GM21825 (cell line): ENCODE measurements around the gene ADAMTS17.

ENCODE experiments used
- ATAC-seq: cut with Tn5 transposase; IDR thresholded peaks from one replicate; pipeline ENCODE4 v1.9.1; 2021; ENCODE audit warnings: mild to moderate bottlenecking, moderate library complexity; ENCODE audit not compliant: unreplicated experiment

The ADAMTS17 gene

GRCh38 chr15:100202309-100202960 is 139.3 kb downstream of the ADAMTS17 start:
- no peak for ATAC-seq

DNA sequence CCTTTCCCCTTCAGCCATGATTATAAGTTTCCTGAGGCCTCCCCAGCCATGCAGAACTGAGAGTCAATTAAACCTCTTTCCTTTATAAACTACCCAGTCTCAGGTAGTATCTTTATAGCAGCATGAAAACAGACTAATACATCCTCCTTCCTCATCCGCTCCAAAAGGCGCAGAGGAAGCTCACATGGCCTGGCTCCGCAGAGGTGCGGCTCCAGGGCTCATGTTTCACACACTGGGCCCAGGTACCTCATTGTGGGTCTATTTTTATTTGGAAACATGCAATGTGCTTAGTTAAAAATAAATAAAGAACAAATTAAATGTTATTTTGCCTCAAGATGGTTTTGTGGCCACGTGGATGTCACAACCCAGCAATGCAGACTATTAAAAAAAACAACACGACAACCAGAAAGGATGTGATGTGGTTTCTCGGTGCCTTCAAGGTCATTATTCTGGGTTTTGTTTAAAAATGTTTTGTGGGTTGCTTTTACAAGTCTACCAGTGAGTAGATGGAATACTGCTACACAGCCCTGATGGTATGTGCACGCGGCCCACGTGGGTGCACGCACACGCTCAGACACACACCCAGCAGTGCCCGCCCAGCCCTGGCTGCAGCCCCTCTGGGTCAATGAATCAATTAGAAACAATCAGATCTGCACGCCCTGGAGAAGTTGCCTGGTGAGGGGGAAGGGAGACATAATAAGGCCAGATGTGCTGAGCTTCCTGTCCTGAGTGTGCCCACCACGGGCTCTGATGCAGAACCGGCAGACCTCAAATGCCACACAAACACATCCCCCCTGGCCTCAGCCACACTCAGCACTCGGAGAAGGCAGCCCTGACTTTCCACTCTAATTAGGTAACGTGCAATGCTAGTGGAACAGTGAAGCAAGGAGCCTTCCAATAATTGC is 140.1 kb downstream of the ADAMTS17 start:
- no peak for ATAC-seq

GRCh38 chr15:100200287-100200880 is 141.4 kb downstream of the ADAMTS17 start:
- no peak for ATAC-seq

GRCh38 chr15:100199711-100200286 is 142.0 kb downstream of the ADAMTS17 start:
- ATAC-seq: no peak

DNA sequence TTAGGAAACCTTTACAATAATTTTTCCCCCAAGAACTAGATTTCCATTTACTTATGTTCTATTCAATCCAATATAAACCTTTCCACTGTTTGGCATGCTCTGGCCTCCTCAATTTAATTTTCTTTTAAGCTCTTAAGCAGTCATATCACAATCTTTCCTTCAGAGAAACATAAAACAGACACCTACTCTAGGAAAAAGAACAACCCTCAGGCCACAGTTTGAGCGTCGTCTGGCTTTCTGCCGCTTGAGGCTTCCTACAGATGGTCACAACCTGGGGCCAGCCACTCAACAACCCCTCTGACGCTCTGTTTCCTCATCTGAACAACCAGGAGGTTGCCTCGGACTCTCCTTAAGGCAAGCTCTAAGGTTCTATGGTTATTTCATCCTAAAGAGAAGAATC is 143.3 kb downstream of the ADAMTS17 start:
- ATAC-seq: no peak

DNA sequence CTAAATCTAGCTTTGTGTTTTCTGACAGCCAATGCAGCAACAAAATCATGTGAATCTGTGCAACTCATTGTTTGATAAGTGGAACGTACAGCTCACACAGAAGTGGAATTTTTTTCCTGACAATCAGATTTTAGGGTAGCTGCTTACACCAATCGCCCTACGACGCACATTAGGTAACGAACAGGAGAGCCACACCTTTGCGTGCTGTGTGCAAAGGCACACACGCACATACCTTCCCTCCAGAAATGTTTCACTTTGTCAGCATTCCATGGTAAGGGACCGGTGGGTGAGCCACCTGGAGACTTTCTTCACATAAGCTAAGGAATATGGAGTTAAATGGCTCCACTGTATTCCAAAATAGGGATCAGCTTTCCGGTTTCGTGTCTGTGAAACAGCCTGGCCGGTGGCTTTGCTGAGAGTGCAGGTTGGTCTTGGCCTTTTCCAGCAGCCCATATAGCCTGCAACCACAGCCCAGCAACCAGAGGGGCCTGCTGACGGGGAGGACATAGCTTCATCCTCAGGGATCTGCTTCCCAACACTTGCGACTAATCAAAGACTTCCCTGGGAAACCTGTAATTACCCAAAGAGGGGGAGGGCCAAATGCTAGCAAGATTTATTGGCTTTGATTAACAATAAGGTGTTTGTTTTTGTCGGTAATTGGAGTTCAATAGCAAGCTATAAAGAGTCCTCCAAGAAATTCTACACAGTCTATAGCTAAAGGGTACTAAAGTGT is 145.3 kb downstream of the ADAMTS17 start:
- no peak for ATAC-seq

- no peak for ATAC-seq
Observed at GRCh38 chr15:100194996-100195395, 146.8 kb downstream of the ADAMTS17 start.

GRCh38 chr15:100193277-100193860 is 148.4 kb downstream of the ADAMTS17 start:
- ATAC-seq: no peak

DNA sequence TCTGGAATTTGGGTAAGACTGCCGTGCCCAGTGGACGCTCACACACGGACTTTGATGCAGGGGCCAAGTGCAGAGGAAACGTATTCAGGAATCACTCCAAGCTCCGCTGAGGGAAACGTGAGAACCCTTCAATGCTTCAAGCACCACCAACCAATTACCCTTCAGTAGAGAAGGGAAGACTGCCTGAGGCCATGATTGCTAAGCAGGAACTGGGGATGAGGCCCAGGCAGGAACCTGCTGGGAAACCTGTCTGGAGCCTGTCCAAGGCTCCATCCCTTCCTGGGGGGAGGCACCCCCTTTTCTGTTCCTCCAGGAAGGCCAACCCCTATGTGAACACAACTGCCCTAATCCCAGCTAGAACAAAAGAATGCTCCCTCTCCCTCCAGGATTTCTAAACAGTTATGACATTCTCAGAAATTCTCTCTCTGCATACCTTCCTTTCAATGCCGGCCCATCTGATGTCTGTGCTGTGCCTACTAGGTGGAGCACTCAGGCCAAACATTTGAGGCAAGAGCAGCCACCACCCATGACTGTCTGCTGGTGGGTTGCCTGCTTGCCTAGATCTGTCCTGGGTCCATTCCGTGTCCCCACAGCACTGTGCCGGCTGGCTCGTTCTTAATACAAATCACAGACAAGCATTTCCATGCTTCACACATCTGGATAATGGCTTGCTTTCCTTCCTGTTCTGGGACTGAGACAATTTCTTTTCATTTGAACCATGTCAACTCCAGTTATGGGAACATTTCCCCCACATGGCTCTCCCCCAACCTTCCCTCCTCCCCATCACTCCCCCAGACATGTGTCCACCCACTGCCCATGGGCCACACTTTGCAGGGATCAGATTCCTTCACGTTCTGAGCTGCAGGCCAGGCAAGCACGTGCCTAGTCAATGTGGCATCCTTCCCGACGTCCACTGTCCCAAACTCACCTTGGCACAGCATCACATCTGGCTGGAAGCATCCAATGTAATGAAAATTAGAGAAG is 149.4 kb downstream of the ADAMTS17 start:
- ATAC-seq: no peak

DNA sequence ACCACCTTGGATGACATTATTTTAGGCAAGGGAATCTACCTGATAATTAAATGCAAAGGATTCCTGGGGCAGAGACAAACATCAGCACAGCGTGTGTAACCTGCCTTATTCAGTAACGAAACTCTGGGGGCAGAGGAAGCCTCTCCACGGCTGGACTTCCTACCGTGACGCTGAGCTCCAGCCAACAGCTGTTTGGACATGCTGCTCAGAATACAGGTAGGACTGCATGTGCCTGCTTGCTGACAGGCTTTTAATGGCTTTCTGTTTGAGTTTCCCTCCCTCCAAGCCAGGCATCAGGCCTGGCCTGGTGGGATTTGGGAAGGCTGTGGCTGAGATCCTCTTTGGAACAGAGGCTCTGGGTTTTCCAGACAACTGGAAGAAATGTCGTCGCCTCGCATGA is 150.6 kb downstream of the ADAMTS17 start:
- no peak for ATAC-seq

DNA sequence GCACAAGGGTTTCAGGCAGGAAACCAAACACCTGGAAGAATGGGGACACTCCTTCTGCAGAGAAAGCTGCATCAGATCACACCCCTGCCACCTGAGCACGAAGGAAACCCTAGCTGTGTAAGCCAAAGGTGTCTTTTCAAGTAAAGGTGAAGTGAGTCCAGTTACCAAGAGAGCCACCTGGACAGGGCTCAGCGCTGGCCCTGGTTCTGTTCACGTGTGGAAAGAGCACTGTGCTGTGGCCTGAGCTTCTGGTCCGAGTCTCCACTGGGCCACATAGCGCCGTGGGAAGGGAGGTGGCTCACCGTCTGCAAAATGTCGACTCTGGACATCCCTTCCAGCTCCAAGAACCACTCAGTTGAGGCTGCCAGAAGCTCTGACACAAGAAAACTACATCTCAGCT is 151.1 kb downstream of the ADAMTS17 start:
- ATAC-seq: no peak

GRCh38 chr15:100189849-100190248 is 151.9 kb downstream of the ADAMTS17 start:
- no peak for ATAC-seq

- no peak for ATAC-seq
Observed at GRCh38 chr15:100189319-100189718, 152.5 kb downstream of the ADAMTS17 start.

DNA sequence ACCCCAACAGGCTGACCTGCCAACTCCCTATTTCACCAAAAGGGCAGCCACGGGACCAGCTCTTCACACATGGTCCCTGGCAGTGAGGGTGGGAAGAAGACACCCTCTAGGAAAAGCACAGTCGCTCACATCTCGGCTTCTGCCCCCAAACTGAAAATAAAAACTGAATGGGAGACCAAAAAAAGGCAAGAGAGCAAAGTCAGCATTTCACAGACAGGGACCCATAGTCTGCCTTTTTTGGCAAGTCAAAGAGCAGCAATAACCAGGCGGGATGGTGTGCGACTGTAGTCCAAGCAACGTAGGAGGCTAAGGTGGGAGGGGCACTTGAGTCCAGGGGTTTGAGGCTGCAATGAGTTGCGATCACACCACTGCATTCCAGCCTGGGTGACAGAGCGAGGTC is 154.1 kb downstream of the ADAMTS17 start:
- ATAC-seq: no peak

- ATAC-seq: no peak
Observed at GRCh38 chr15:100186960-100187359, 154.8 kb downstream of the ADAMTS17 start.

- ATAC-seq: no peak
Observed at GRCh38 chr15:100186366-100186765, 155.4 kb downstream of the ADAMTS17 start.

DNA sequence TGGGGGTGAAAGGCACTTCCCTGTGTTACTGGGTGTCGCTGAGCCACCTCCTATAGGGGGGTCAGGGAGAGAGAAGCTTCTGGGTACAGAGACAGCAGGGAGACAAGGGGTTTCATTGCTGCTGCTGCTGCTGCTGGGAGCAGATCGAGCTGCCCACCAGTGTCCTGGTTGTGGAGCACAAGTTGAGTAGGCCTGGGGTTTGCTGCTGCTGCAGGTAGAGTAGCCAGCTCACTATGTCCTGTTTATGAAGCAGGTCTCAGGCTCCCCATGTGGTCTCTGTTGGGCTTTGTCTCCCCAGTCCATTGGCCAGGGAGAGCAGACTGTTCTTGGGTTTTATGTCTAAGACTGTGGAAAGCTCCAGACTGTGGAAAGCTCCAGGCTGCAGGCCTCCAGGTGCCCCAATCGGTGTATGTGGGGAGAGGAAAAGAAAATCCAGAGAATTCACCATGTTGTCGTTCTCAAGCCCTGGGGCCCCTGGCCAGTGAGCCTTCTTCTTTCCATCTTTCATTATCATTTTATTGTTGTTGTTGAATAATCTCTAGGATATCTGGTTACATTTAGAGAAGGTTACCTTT is 157.8 kb downstream of the ADAMTS17 start:
- ATAC-seq: no peak

DNA sequence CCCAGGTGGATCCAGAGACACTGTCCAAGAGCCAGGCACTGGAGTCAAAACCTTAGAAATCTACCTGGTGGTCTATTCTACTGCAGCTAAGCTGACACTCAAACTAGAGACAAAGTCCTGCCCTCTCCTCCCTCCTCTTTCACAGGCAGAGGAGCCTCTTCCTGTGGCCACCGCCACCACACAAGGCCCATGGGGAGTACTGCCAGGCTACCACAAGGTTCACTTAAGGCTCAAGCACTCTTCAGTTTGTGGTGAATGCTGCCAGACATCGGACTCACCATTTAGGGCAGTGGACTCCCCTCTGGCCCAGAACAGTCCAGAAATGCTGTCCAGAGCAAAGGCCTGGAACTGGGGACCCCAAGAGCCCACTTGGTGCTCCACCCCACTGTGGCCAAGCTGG is 160.9 kb downstream of the ADAMTS17 start:
- no peak for ATAC-seq
